ENCODE measurements around the gene MEFV. TPM values are rescaled to one million over a fixed set of nuclear protein-coding genes. Genes with fewer than 3 reads are reported as not detected.

MEFV gene
- total and polyA plus RNA-seq, 10 of the 15 experiments (the other 5 are each of a cell fraction or from before 2014, with no cell fraction given) = 0.03 to 0.11 (median 0.09) TPM; not detected in 5

DNA sequence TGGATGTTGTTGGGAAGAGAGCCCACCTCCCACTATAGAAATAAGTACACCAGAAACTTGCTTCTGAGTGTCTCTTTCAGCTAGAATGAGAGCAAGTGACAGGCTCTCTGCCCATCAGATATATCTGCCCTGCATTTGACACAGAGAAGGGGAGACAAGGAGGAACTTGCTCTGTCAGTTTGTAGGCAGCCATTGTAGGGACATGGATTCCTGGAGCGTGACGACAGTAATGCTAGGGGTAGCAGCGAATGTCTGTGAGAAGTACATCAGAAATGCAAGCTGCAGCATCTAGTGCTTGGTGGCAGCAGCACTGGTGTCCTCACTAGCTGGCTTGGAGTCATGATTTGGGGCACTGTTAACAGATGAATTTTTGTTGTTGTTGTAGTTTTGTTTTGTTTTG is 44.4 kb downstream of the MEFV start (continued):
- TF ChIP-seq, protein P1, sequence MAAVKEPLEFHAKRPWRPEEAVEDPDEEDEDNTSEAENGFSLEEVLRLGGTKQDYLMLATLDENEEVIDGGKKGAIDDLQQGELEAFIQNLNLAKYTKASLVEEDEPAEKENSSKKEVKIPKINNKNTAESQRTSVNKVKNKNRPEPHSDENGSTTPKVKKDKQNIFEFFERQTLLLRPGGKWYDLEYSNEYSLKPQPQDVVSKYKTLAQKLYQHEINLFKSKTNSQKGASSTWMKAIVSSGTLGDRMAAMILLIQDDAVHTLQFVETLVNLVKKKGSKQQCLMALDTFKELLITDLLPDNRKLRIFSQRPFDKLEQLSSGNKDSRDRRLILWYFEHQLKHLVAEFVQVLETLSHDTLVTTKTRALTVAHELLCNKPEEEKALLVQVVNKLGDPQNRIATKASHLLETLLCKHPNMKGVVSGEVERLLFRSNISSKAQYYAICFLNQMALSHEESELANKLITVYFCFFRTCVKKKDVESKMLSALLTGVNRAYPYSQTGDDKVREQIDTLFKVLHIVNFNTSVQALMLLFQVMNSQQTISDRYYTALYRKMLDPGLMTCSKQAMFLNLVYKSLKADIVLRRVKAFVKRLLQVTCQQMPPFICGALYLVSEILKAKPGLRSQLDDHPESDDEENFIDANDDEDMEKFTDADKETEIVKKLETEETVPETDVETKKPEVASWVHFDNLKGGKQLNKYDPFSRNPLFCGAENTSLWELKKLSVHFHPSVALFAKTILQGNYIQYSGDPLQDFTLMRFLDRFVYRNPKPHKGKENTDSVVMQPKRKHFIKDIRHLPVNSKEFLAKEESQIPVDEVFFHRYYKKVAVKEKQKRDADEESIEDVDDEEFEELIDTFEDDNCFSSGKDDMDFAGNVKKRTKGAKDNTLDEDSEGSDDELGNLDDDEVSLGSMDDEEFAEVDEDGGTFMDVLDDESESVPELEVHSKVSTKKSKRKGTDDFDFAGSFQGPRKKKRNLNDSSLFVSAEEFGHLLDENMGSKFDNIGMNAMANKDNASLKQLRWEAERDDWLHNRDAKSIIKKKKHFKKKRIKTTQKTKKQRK (IDR thresholded peaks at IDR 0.05; ENCODE audit: low read depth, low read length) = no peak
- TF ChIP-seq, protein P2, sequence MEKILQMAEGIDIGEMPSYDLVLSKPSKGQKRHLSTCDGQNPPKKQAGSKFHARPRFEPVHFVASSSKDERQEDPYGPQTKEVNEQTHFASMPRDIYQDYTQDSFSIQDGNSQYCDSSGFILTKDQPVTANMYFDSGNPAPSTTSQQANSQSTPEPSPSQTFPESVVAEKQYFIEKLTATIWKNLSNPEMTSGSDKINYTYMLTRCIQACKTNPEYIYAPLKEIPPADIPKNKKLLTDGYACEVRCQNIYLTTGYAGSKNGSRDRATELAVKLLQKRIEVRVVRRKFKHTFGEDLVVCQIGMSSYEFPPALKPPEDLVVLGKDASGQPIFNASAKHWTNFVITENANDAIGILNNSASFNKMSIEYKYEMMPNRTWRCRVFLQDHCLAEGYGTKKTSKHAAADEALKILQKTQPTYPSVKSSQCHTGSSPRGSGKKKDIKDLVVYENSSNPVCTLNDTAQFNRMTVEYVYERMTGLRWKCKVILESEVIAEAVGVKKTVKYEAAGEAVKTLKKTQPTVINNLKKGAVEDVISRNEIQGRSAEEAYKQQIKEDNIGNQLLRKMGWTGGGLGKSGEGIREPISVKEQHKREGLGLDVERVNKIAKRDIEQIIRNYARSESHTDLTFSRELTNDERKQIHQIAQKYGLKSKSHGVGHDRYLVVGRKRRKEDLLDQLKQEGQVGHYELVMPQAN (conservative IDR thresholded peaks at IDR 0.05) = no peak
- TF ChIP-seq SUPT20H (IDR thresholded peaks at IDR 0.05; ENCODE audit: borderline replicate concordance, control insufficient read depth, low read depth, low read length) = no peak
- no peak for TF ChIP-seq SREBF1 (IDR thresholded peaks at IDR 0.05; ENCODE audit: low read length)

DNA sequence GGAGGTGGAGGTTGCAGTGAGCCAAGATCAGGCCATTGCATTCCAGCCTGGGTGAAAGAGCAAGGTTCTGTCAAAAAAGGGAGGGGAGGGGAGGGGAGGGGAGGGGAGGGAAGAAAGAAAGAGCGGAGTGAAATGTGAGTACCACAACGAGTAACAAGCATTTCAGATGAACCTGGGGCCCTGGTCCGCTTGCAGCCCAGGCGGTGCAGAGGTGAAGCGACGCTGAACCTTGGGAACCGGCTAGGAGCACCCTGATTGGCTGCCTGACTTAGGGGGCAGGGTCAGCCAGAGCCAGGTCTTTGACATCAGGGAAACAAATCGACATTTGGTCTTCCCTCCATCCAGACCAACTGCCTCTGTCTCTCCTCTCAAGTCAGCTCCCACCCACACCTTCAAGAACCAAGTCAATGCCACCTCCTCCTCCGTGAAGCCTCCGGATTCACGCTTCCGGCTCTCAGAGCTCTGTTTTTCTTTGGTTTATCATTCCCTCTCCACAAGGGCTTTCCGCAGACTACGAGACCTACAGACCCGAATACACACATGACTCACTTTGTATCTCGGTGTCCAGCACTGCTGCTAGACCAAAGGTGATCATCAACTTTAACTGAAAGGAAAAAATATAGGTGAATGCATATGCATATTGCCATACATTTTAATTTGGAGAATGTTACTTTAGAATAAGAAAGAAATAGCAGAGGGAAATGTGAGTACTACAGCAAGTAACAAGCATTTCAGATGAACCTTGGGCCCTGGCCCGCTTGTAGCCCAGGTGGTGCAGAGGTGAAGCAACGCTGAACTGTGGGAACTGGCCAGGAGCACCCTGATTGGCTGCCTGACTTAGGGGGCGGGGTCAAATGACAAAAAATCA is 49.1 kb downstream of the MEFV start:
- peaks cover 2% of the 10 kb centered on the region; the same call in 2 of the 3 replicates for H3K9me3 ChIP-seq (replicated peaks; ENCODE audit: control insufficient read depth, insufficient read depth, low read length)
- intact Hi-C loops (cut with micrococcal nuclease; ENCODE audit: unreplicated experiment) = no loop called here
- H3K4me2 ChIP-seq (ENCODE audit: control insufficient read depth, insufficient read depth) = no peak overlapping the region
- ChIA-PET POLR2A (interaction anchor here (0.7 kb wide), 1 partner anchor 76 kb away, joined by 3 read pairs; no protein-coding TSS in a partner anchor), SMC1A (ENCODE audit: uncharacterized antibody, unreplicated experiment) (no interaction called here), RAD21 (ENCODE audit: unreplicated experiment) (interaction anchor here (0.7 kb wide), 1 partner anchor 55 kb away, joined by 4 read pairs; no protein-coding TSS in a partner anchor), CTCF (no interaction called here)
- H4K20me1 ChIP-seq (ENCODE audit: control insufficient read depth, insufficient read depth) = no peaks in the 10 kb centered on the region
- no peak overlapping the region for H3K27ac ChIP-seq (ENCODE audit: control insufficient read depth, insufficient read depth)
- no peaks in the 10 kb centered on the region for H3K4me1 ChIP-seq (ENCODE audit: control insufficient read depth, insufficient read depth, low read length)
- H3K27me3 ChIP-seq (replicated peaks in 1 of 2; ENCODE audit: control insufficient read depth in 2 of 2, insufficient read depth in 2 of 2, low read length in 1 of 2) = no peaks in the 10 kb centered on the region
- 50% methylated on average over 17 of the region's 19 CpGs for WGBS (ENCODE audit: insufficient coverage, insufficient replicate concordance, low lambda C conversion rate, missing lambda C conversion rate)
- H3K9ac ChIP-seq (ENCODE audit: control insufficient read depth, insufficient read depth, low read length) = no peak overlapping the region
- H2AFZ ChIP-seq (ENCODE audit: control insufficient read depth, low read depth, low read length) = no peak overlapping the region
- H3K36me3 ChIP-seq (ENCODE audit: control insufficient read depth in 2 of 2, insufficient read depth in 2 of 2, low read length in 1 of 2) = no peaks in the 10 kb centered on the region
- DNase-seq (ENCODE audit: low read depth, low spot score) (no peak), ATAC-seq (no peak), FAIRE-seq (no peak)
- no peak overlapping the region for H3K4me3 ChIP-seq
- no TSS peak for BruUV-seq (replicated peaks)
- in situ Hi-C loops (cut with MboI) = no loop called here
- H3K79me2 ChIP-seq (ENCODE audit: control insufficient read depth, insufficient read depth, low read length) = no peaks in the 10 kb centered on the region
- TF ChIP-seq RAD21 (IDR thresholded peaks at IDR 0.05; ENCODE audit: insufficient read depth, low read depth, low read length) (no peak), DPF2 (IDR thresholded peaks at IDR 0.05) (no peak), NR2C2 (IDR thresholded peaks at IDR 0.05; ENCODE audit: borderline replicate concordance, control insufficient read depth, insufficient read length, low read depth) (no peak), ZSCAN29 (IDR thresholded peaks at IDR 0.05) (no peak)
- TF ChIP-seq, protein P3, sequence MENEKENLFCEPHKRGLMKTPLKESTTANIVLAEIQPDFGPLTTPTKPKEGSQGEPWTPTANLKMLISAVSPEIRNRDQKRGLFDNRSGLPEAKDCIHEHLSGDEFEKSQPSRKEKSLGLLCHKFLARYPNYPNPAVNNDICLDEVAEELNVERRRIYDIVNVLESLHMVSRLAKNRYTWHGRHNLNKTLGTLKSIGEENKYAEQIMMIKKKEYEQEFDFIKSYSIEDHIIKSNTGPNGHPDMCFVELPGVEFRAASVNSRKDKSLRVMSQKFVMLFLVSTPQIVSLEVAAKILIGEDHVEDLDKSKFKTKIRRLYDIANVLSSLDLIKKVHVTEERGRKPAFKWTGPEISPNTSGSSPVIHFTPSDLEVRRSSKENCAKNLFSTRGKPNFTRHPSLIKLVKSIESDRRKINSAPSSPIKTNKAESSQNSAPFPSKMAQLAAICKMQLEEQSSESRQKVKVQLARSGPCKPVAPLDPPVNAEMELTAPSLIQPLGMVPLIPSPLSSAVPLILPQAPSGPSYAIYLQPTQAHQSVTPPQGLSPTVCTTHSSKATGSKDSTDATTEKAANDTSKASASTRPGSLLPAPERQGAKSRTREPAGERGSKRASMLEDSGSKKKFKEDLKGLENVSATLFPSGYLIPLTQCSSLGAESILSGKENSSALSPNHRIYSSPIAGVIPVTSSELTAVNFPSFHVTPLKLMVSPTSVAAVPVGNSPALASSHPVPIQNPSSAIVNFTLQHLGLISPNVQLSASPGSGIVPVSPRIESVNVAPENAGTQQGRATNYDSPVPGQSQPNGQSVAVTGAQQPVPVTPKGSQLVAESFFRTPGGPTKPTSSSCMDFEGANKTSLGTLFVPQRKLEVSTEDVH (IDR thresholded peaks at IDR 0.05; ENCODE audit: low read depth, partially characterized antibody) = no peak
- TF ChIP-seq, protein P4, sequence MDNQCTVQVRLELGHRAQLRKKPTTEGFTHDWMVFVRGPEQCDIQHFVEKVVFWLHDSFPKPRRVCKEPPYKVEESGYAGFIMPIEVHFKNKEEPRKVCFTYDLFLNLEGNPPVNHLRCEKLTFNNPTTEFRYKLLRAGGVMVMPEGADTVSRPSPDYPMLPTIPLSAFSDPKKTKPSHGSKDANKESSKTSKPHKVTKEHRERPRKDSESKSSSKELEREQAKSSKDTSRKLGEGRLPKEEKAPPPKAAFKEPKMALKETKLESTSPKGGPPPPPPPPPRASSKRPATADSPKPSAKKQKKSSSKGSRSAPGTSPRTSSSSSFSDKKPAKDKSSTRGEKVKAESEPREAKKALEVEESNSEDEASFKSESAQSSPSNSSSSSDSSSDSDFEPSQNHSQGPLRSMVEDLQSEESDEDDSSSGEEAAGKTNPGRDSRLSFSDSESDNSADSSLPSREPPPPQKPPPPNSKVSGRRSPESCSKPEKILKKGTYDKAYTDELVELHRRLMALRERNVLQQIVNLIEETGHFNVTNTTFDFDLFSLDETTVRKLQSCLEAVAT (IDR thresholded peaks at IDR 0.05) = no peak
